GM21390 (cell line): Measurements from ENCODE around the gene FRAS1.
"Not testable (repeated sequence)": the region's sequence is repeated elsewhere in the genome, so short reads cannot be mapped to it uniquely, and the experiment has no call there.

Experiments used
- ATAC-seq: cut with Tn5 transposase; IDR thresholded peaks from one replicate; pipeline ENCODE4 v1.9.1; 2021; ENCODE audit not compliant: unreplicated experiment

FRAS1 gene

GRCh38 chr4:78483811-78484210 lies 426.7 kb downstream of the FRAS1 start:
- ATAC-seq: no peak

DNA sequence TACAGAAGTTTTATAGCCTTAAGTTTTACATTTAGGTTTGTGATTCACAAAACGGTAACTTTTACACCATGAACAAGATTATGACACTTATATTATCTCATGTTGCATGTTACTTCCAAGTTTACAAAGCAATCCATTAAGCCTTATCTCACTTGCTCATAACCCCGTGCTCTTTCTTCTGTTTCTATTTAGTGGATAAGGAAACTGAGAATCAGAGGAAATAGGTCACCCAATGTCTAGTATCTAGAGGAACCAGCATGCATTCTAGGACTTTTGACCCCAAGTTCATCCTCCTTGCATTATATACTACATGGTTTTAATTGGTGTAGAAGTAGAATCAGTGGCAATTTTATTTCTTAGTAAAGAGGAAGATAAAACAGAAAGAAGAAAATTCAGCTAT lies 427.5 kb downstream of the FRAS1 start:
- ATAC-seq: no peak

GRCh38 chr4:78493731-78494130 lies 436.6 kb downstream of the FRAS1 start:
- ATAC-seq: no peak

DNA sequence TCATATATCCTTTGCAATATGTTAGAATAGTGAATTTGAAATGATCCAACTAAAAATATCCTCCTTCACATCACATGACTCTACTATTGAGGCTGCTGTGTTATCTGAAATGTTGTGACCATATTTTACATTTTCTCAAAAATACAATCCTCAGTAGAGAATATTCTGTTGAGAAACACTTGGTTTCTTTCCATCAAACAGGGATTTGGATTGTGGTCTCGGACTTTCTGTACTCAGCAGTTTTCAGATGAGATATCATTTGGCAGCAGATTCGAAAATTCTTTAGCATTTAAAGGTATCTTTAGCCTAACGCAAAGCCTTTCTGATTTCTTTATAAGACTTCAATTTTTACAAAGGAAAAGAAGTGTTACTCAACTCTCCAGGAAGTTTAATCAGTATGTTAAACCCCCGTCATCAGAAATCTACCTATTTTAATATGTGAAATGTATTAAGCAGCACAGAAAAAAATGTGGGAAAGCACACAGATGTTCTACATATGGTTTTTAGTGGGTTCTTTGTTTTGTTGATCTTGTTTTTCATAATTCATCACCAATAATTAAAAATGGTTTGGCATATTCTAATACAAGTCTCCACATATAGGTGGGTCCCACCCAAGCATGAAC lies 439.0 kb downstream of the FRAS1 start:
- no peak for ATAC-seq

GRCh38 chr4:78506260-78506659 lies 449.1 kb downstream of the FRAS1 start:
- ATAC-seq: not testable (repeated sequence)

DNA sequence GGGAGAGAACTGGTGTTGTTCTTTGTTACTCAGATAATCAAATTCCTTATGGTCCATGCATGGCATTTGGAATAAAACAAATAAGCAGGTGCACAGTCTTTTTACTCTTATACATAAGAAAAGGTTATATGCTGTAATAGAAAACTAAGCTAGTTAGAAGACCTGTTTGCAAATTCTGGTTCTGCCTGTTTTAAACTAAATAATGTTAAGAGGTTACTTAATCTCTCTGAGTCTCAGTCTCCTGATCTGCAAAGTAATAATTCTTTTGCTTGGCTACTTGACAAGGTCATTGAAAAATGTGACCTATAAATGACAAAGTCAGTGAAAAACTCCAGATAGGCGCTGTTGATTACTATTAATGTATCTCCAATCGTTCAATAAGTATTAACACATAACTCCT lies 451.9 kb downstream of the FRAS1 start:
- no peak for ATAC-seq

DNA sequence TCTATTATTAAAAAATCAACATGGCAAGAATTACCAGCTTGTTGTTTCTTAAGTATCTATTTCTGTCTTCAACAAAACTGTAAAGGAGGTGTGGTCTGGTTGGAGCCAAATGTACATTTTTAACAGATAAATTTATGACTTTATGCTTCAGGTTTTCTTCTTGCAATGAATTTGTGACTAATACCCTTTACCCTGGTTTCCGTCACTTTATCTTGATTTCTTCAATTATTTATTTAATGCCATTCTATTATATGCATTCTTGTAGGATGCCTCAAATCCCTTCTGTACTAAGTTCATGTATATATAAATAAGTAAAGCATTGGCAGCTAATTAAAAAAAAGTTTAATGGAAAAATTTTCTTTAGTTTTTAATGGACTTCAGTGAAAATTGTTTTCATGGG lies 453.0 kb downstream of the FRAS1 start:
- no peak for ATAC-seq

- ATAC-seq: no peak
Observed at GRCh38 chr4:78510681-78511080, 453.6 kb downstream of the FRAS1 start.

DNA sequence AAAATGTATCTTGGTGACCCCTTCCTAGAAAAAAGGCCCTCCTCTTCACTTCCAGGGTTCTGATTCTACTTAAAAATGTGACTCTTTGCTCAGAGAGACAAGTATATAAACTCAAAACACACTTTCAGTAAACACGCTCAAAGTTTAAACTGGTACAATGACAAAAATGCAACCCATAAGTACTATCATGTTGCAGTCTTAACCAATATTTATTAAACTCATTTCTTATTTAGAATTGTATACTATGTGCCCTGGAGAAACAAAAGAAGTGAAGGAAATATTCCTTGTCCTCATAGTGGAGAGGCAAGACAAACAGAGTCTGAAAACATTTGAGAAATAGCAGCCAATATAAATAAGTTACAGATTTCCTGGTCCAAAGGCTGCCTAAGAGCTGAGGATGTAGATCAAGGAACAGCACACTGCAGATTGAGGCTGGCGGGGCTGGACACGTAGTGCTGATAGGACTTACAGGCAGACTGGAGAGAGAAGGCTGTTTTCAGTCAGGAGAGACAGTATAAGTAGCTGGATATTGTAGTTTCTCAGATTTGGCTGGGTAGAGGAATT lies 455.3 kb downstream of the FRAS1 start:
- no peak for ATAC-seq

DNA sequence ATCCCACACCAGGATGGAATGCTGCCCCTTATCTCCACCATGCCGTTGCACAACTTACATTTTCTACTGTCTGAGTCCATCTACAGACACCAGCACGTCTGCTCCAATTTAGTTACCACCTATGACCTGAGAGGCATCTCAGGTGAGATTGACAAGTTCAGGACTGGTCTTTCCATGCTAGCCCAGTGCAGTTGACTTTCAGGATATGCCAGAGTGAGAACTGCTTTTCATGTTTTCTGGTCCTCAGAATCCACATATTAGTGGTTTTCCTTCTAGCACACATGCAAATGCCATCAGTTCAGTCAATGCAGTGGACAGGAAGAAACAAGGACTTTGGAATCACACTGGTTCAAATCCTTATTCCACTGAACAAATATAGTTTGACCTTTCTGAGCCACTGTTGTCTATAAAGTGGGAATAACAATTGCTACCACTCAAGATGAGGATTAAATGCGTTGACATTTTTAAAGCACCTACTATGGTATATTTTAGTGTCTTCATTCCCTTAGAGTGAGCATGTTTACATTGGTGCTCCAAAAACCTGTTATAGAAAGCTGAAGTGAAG lies 456.4 kb downstream of the FRAS1 start:
- no peak for ATAC-seq

- ATAC-seq: no peak
Observed at GRCh38 chr4:78517050-78517652, 460.0 kb downstream of the FRAS1 start.

DNA sequence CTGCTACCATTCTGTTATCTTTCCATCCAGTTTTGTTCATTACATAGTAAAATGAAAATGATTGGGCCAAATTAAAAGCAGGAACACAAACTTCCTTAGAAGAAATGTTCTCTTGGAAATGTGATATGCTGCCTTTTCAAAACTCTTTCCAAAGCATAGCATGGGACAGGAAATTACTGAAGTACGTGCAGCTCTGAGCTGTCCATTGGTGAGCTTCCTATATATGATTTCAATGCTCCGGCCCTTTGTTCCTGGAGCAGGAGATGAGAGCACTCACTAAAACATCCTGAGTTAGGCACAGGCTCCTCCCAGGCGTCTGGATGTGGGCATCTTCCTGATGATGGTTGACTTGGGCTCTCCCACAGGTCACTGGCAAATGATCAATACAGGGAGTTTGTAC lies 461.4 kb downstream of the FRAS1 start:
- no peak for ATAC-seq

- no peak for ATAC-seq
Observed at GRCh38 chr4:78519962-78520361, 462.8 kb downstream of the FRAS1 start.

DNA sequence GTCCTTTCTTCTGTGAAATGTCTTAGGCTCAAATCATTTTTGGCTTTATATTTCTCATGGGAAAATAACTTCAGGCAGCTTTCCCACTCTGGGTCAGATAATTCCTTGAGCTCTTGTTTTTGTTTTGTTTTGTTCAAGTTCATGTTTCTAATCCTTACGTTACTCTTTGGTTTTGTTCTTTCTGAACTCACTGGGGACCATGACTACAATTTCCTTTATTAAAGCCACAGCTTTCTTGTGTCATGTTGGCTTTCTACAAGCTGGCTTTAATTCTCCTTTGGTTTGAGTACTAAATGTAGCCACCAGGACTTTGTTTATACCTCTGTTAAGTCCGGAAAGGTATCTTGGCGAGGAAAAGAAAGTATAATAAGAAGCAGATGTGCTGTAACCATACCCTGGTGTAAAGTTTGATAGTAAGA lies 463.7 kb downstream of the FRAS1 start:
- ATAC-seq: no peak

DNA sequence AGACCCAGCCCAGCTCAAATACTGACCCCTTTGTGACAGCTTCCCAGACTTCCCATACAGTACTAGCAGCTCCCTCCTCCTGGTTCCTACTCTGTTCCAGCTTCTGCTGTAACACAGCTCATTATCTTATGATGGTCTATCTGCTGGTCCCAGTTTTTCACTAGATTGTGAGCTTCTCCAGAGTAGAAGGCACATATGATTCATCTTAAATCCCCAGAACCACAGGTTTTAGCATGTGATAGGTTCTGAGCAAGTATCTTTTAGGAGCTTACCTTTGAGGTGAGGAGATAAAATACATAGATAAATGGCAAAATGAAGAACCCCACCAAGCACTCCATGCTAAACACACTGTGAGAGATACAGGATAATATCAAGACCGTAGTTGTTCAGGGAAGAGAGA lies 466.9 kb downstream of the FRAS1 start:
- ATAC-seq: no peak

- no peak for ATAC-seq
Observed at GRCh38 chr4:78525559-78525958, 468.4 kb downstream of the FRAS1 start.

DNA sequence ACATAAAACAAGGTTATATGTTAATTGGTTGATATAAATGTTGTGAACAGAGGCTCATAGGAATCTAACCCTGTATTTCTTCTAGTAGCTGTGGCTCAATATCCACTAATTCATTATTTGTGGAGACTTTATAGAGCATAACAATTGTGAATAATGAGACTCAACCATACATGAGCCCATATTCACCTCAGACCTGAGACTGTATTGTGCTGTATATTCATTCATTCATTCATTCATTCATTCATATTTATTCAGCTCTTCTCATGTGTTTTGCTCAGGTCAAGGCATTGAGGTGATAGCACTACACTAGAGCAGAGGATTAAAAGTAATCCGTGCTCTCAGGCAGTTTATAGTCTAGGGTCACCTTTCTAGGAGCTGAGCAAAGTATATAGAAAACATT lies 470.0 kb downstream of the FRAS1 start:
- ATAC-seq: no peak

GRCh38 chr4:78527555-78527954 lies 470.4 kb downstream of the FRAS1 start:
- ATAC-seq: no peak

GRCh38 chr4:78528327-78528726 lies 471.2 kb downstream of the FRAS1 start:
- no peak for ATAC-seq

GRCh38 chr4:78529569-78530209 lies 472.6 kb downstream of the FRAS1 start:
- no peak for ATAC-seq

GRCh38 chr4:78532046-78532445 lies 474.9 kb downstream of the FRAS1 start:
- no peak for ATAC-seq

DNA sequence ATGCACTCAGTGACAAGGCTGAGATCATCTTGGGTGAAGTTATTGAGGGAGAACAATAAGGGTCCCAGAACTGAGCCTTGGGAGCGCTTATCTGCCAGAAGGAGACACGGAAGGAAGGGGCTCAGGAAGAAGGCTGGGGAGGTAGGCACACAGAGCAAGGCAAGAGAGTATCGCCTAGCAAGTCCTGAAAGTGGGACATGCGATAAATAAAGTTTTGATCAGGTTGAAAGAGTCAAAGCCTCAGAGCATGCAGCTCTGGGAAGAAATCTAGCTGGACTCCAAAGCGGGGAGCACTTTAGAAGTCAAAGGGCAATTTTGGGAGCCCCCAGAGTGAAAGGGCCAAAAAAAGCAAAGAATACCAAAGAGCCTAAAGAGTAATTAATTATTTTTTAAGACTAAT lies 476.7 kb downstream of the FRAS1 start:
- no peak for ATAC-seq
